Smooth muscle cell (in vitro differentiated cells): ENCODE data around the gene NPY4R. TPM values are rescaled to one million over a fixed set of nuclear protein-coding genes. Genes with fewer than 3 reads are reported as not detected.
"Not testable (repeated sequence)": the region's sequence is repeated elsewhere in the genome, so short reads cannot be mapped to it uniquely, and the experiment has no call there.

Experiments used
- DNase-seq: peaks from one replicate; lab custom pipeline; 2025; ENCODE audit not compliant: unreplicated experiment; lab: John Stamatoyannopoulos, UW
- H2AFZ ChIP-seq: fragments of 200-600 bp; sonication (generic); 2 replicates; pipeline ENCODE4 v1.6.0; 2016; ENCODE audit warnings: antibody characterized with exemption, low read depth, mild to moderate bottlenecking
- H3F3A ChIP-seq: fragments of 200-600 bp; sonication (generic); 2 replicates; pipeline ENCODE4 v1.6.0; 2017; ENCODE audit warnings: antibody characterized with exemption, low read depth
- H3K27ac ChIP-seq: fragments of 200-600 bp; sonication (generic); 2 replicates; pipeline ENCODE4 v1.5.1; 2016; ENCODE audit warnings: low read depth, mild to moderate bottlenecking
- H3K27me3 ChIP-seq: fragments of 200-600 bp; sonication (generic); 2 replicates; pipeline ENCODE4 v1.6.1; 2016; ENCODE audit warnings: low read depth, mild to moderate bottlenecking
- H3K36me3 ChIP-seq: fragments of 200-600 bp; sonication (generic); 2 replicates; pipeline ENCODE4 v1.5.1; 2016; ENCODE audit warnings: low read depth
- H3K4me1 ChIP-seq: fragments of 200-600 bp; sonication (generic); 2 replicates; pipeline ENCODE4 v1.5.1; 2016; ENCODE audit warnings: low read depth
- H3K4me2 ChIP-seq: fragments of 200-600 bp; sonication (generic); 2 replicates; pipeline ENCODE4 v1.6.0; 2016; ENCODE audit warnings: mild to moderate bottlenecking
- H3K4me3 ChIP-seq: fragments of 200-600 bp; sonication (generic); 2 replicates; pipeline ENCODE4 v1.5.1; 2016; ENCODE audit warnings: mild to moderate bottlenecking
- H3K79me2 ChIP-seq: fragments of 200-600 bp; sonication (generic); 2 replicates; pipeline ENCODE4 v1.6.0; 2016; ENCODE audit warnings: low read depth, mild to moderate bottlenecking
- H3K9ac ChIP-seq: fragments of 200-600 bp; sonication (generic); 2 replicates; pipeline ENCODE4 v1.6.0; 2016; ENCODE audit warnings: low read depth
- H3K9me3 ChIP-seq: fragments of 200-600 bp; sonication (generic); replicated peaks from 2 replicates; pipeline ENCODE4 v1.5.1; 2016; ENCODE audit warnings: low read depth
- H4K20me1 ChIP-seq: fragments of 200-600 bp; sonication (generic); 2 replicates; pipeline ENCODE4 v1.6.0; 2016; ENCODE audit warnings: low read depth
- WGBS: methylation state at CpG from one replicate; pipeline ENCODE4 v1.1.7; 2016; ENCODE audit warnings: low lambda C conversion rate; 5-methylcytosine and 5-hydroxymethylcytosine counted together
- polyA plus RNA-seq: library from polyadenylated mRNA; unstranded; fragments of >200 nt; fragmentation: Nextera tagmentation; extraction: Ambion mirVana; gene quantifications from 2 replicates; pipeline ENCODE4 v1.2.1, GENCODE V29; 2016
- total RNA-seq: library from RNA; depleted of rRNA; stranded (reverse); fragments of >200 nt; gene quantifications from 2 replicates; pipeline ENCODE4 v1.2.3, GENCODE V29; 2014
- TF ChIP-seq, protein P1 (sequence below): fragments of 200-600 bp; sonication (generic); IDR thresholded peaks from 2 replicates; pipeline ENCODE4 v1.5.1; 2017; ENCODE audit warnings: borderline replicate concordance, mild to moderate bottlenecking, antibody characterized with exemption; ENCODE audit not compliant: insufficient read depth, poor library complexity, severe bottlenecking

NPY4R gene
- total and polyA plus RNA-seq, 2 experiments from 2014 or later: not detected

DNA sequence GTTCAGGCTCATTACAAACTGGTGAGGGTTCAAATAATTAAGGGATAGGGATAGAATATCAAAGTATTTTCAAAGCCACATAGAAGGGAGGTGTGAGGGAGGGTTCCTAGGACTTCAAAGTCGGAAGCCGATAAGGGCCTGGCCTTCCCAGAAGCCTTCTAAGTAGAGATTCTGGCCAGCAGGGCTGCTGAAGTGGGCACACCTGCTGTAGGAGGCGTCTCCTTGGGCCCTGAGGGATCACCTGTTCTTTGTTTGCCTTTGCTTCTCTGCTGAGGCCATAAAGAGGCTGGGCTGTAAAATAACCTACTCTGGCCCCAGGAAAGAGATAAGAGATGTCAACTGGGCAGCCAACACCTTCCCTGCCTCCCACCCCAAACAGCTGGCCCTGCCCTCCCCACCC, 8.0 kb upstream of the NPY4R start:
- not testable (repeated sequence) for H3K9ac ChIP-seq, H3K4me3 ChIP-seq, H3K4me2 ChIP-seq, H4K20me1 ChIP-seq, H3F3A ChIP-seq, H2AFZ ChIP-seq, H3K27ac ChIP-seq, H3K79me2 ChIP-seq, H3K9me3 ChIP-seq, H3K27me3 ChIP-seq, H3K36me3 ChIP-seq, DNase-seq, H3K4me1 ChIP-seq
- 79% methylated on average over 3 of the region's 3 CpGs for WGBS

DNA sequence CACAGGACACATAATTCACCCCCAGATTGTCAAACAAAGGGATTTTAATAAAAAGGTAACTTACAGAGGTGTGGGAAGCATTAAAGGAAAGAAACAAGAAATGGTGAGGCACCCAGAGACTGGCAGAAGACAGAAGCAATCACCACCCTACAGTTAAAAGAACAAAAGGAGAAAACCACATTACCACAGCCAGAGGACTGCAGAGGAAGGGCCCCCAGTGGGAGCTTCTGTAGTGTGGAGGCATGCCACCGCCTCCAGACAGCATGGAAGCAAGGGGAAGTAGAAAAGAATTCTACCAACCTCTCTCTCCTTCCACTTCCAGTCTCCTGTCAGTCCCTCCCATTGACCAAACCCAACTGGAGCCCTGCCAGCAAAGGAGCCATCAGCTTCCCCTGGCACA, 4.4 kb upstream of the NPY4R start:
- not testable (repeated sequence) for H3K27me3 ChIP-seq, DNase-seq, H3K36me3 ChIP-seq, H4K20me1 ChIP-seq, H3K9me3 ChIP-seq, H3F3A ChIP-seq, H3K4me1 ChIP-seq, H3K4me3 ChIP-seq, H3K9ac ChIP-seq, H3K79me2 ChIP-seq, H2AFZ ChIP-seq, H3K4me2 ChIP-seq, H3K27ac ChIP-seq
- no CpG with 5 or more reads among the region's 1 CpG for WGBS

DNA sequence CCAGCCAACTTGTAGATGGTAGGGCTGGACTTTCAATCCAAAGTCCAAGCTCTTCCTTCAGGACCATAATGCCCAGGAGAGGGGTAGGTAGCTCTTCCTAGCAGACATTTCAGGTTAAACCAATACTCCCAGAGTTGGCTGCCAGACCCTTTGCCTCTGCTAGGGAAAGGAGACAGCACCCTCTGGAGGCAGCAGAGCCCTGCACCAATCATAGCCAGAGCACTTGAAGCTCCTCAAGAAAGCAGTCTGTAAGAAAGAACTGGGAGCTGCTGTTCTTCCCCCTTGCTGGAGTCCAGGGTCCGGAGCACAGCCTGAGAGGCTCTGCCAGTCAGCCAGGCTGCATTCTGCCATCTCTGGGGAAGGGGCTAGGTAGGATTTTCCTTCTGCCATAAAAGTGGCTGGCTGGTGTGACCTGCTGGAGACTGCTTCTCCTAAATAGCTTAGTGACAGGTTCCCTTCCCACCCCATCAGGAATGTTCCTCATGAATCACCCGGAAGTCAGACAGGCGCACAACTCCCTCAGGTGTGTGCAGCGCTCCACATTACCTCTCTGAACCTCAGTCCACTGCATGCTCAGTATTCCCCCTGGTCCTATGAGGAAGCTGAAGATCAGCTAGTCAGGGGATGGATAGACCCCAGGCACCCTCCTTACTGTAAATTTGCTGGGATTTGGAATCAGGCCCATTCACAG, 2.5 kb upstream of the NPY4R start:
- not testable (repeated sequence) for H3F3A ChIP-seq, H4K20me1 ChIP-seq, H3K79me2 ChIP-seq, H3K4me1 ChIP-seq, H3K27me3 ChIP-seq, H3K36me3 ChIP-seq, H3K9ac ChIP-seq, H3K9me3 ChIP-seq, H3K4me3 ChIP-seq, H2AFZ ChIP-seq, H3K27ac ChIP-seq, H3K4me2 ChIP-seq, DNase-seq
- WGBS: 50% methylated on average over 1 of the region's 4 CpGs
- TF ChIP-seq, protein P1, sequence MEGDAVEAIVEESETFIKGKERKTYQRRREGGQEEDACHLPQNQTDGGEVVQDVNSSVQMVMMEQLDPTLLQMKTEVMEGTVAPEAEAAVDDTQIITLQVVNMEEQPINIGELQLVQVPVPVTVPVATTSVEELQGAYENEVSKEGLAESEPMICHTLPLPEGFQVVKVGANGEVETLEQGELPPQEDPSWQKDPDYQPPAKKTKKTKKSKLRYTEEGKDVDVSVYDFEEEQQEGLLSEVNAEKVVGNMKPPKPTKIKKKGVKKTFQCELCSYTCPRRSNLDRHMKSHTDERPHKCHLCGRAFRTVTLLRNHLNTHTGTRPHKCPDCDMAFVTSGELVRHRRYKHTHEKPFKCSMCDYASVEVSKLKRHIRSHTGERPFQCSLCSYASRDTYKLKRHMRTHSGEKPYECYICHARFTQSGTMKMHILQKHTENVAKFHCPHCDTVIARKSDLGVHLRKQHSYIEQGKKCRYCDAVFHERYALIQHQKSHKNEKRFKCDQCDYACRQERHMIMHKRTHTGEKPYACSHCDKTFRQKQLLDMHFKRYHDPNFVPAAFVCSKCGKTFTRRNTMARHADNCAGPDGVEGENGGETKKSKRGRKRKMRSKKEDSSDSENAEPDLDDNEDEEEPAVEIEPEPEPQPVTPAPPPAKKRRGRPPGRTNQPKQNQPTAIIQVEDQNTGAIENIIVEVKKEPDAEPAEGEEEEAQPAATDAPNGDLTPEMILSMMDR: peak; percentile 33

DNA sequence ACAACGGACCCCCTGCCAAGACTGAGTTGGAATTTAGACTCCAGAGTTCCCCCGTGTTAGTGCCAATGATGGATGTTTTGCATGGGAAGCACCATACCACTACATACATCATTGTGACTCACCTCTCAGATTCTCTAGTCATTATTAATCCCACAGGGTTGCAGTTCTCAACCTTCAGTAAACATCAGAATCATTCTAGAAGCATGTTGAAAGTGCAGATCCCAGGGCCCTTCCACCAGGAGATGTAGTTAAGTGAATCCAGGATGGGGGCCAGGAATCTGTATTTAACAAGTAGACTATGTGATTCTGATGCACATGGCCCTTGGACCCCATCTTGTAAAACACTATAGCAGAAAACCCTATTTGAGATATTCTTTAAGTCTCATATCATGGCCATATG, 2.1 kb downstream of the NPY4R start:
- not testable (repeated sequence) for H3K27ac ChIP-seq, DNase-seq, H3K9ac ChIP-seq, H3K79me2 ChIP-seq, H3K36me3 ChIP-seq, H3K9me3 ChIP-seq, H3K4me3 ChIP-seq, H2AFZ ChIP-seq, H3K27me3 ChIP-seq, H3K4me1 ChIP-seq, H3K4me2 ChIP-seq, H3F3A ChIP-seq, H4K20me1 ChIP-seq
- no CpG with 5 or more reads among the region's 2 CpGs for WGBS

DNA sequence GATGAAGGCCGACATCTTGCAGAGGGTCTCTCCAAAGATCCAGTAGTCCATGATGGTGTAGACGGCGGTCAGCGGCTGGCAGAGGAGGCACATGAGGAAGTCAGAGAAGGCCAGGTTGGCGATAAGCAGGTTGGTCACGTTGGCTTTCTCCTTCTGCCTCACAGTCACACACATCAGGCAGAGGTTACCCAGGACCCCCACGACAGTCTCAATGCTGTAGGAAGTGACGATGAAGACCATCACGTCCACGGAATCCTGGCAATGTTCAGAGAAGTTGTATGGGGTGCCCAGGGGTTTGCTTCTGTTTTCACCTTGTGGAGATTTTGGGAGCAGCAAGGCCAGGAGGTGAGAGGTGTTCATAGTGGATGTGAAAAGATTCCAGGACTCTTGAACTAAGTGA, 3.5 kb downstream of the NPY4R start:
- not testable (repeated sequence) for H3K9me3 ChIP-seq, H3K9ac ChIP-seq, H3K79me2 ChIP-seq, H3K27ac ChIP-seq, H3K27me3 ChIP-seq, H4K20me1 ChIP-seq, H2AFZ ChIP-seq, H3K36me3 ChIP-seq, H3K4me2 ChIP-seq, H3K4me3 ChIP-seq, H3K4me1 ChIP-seq, H3F3A ChIP-seq, DNase-seq
- WGBS: 94% methylated on average over 6 of the region's 10 CpGs

DNA sequence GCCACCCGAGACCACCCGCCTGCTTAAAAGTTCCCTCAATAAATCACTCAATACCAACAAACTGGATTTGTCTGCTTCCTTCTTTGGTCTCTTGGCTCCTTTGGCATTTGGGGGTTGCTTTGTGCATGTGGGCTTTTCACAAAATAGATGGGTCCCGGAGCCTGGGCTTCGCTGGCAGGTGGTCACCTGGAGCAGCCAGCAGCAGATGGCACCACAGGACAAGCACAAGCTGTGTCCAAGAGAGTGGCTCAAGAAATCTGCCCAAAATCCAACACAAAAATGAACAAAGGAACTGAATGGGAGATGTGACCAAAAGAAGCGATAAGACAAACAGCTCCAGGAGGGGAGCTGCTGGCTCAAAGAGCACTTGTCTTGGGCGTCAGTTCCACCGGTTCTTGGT, 6.2 kb downstream of the NPY4R start:
- not testable (repeated sequence) for H4K20me1 ChIP-seq, H3K4me3 ChIP-seq, H3K9me3 ChIP-seq, H3K27me3 ChIP-seq, H3F3A ChIP-seq, H3K36me3 ChIP-seq, H3K27ac ChIP-seq, H3K79me2 ChIP-seq, H2AFZ ChIP-seq, DNase-seq, H3K4me2 ChIP-seq, H3K4me1 ChIP-seq, H3K9ac ChIP-seq
- no CpG with 5 or more reads among the region's 7 CpGs for WGBS

DNA sequence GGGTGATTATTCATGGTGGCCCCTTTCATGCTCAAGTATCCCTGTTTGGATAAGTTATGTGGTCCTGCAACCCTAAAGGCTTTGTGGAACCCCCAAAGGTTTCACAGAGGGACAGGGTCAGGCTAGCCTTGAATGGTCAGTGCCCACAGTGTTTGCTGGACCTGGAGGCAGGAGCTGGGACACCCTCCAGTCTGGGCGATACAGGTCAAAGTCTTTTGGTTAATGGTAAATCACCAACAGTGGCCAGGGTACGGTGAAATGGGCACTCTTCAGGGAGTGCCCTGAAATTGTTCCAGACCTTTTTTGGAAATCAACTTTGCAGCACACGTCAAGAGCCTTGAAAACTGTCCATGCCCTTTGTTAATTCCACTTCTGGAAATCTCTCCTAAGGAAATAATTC, 8.7 kb downstream of the NPY4R start:
- H3K4me2 ChIP-seq, H3F3A ChIP-seq, H3K27me3 ChIP-seq, H2AFZ ChIP-seq, H3K9ac ChIP-seq, H3K9me3 ChIP-seq, H3K27ac ChIP-seq, H3K4me3 ChIP-seq, DNase-seq, H3K79me2 ChIP-seq, H3K36me3 ChIP-seq, H3K4me1 ChIP-seq, H4K20me1 ChIP-seq: not testable (repeated sequence)
- WGBS: no CpG with 5 or more reads among the region's 3 CpGs

DNA sequence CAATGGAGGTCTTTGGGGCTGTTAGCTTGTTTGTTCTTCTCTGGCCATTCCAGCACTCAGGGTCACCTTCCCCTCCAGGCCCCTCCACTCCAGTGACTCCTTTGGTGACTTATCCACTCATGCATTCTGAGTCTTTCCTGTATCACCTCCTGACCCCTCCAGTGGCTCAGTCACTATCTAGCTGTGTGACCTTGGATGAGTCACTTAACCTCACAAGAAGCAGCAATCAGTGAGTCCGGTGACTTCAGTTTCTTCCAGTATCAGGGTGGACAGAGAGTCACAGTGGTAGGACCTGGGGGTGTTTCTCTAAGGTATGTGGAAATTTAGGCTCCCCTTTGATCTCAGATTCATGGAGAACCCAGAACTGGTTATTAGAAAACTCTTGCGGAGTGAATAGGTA, 9.8 kb downstream of the NPY4R start:
- H2AFZ ChIP-seq, H3K4me1 ChIP-seq, H3K9ac ChIP-seq, H3K4me3 ChIP-seq, H3K9me3 ChIP-seq, H4K20me1 ChIP-seq, DNase-seq, H3K27me3 ChIP-seq, H3K27ac ChIP-seq, H3K4me2 ChIP-seq, H3F3A ChIP-seq, H3K79me2 ChIP-seq, H3K36me3 ChIP-seq: not testable (repeated sequence)
- no CpG with 5 or more reads among the region's 2 CpGs for WGBS
